Measurements from ENCODE around the gene CD180. TPM values are rescaled to one million over a fixed set of nuclear protein-coding genes. Genes with fewer than 3 reads are reported as not detected.

CD180 gene
- total and polyA plus RNA-seq, 9 of the 15 experiments (the other 6 are each of a cell fraction or from before 2014, with no cell fraction given): 0.01 to 0.07 TPM; not detected in 7

GRCh38 chr5:67240065-67240464 lies 43.5 kb upstream of the CD180 start:
- Histone ChIP-seq H3K9me3 (replicated peaks; ENCODE audit: control insufficient read depth, insufficient read depth, low read depth, low read length) (no peaks in the 10 kb centered on the region), H3K79me2 (ENCODE audit: control insufficient read depth, insufficient read depth, low read length) (no peaks in the 10 kb centered on the region), H3K27me3 (ENCODE audit: control insufficient read depth in 2 of 2, insufficient read depth in 2 of 2, low read length in 2 of 2) (peaks cover 0 to 11% of the 10 kb centered on the region in 2 experiments; a peak in 2 of 5 replicates), H3K9me1 (ENCODE audit: control insufficient read depth, insufficient read depth, low read length) (no peaks in the 10 kb centered on the region), H3K4me2 (ENCODE audit: insufficient read depth, low read length) (no peak overlapping the region), H3K4me1 (replicated peaks in 1 of 2; ENCODE audit: control insufficient read depth in 2 of 2, insufficient read depth in 2 of 2, low read length in 2 of 2) (no peaks in the 10 kb centered on the region), H2AFZ (ENCODE audit: low read depth, low read length) (no peak overlapping the region), H3K4me3 (no peak overlapping the region), H3K27ac (ENCODE audit: extremely low read depth, low read depth, low read length) (no peak overlapping the region), H3K9ac (ENCODE audit: insufficient read depth in 1 of 2, low read depth in 2 of 2, low read length in 2 of 2) (no peak overlapping the region), H4K20me1 (replicated peaks; ENCODE audit: control insufficient read depth, insufficient read depth, low read length) (no peaks in the 10 kb centered on the region), H3K36me3 (ENCODE audit: control insufficient read depth, insufficient read depth, low read length) (no peaks in the 10 kb centered on the region)
- FAIRE-seq (no peak), DNase-seq (ENCODE audit: extremely low read depth in 1 of 4, low spot score in 3 of 4) (no peak), ATAC-seq (no peak)
- intact Hi-C loops (cut with micrococcal nuclease): no loop called here
- no peak for TF ChIP-seq PYGO2 (tag; IDR thresholded peaks at IDR 0.05)
- TF ChIP-seq FIP1L1 (IDR thresholded peaks at IDR 0.05; ENCODE audit: low read depth, low read length, poor library complexity, severe bottlenecking): no peak
- no peak for TF ChIP-seq KHSRP (IDR thresholded peaks at IDR 0.05)
- no peak for TF ChIP-seq FOXJ2 (tag; IDR thresholded peaks at IDR 0.05)
- TF ChIP-seq TOE1 (IDR thresholded peaks at IDR 0.05; ENCODE audit: borderline replicate concordance): no peak
- TF ChIP-seq TOE1 (CRISPR knock-in tag; IDR thresholded peaks at IDR 0.05; ENCODE audit: borderline replicate concordance, low read depth): no peak
- no peak for TF ChIP-seq HDAC6 (IDR thresholded peaks at IDR 0.05; ENCODE audit: low read depth, low read length)
- TF ChIP-seq RAD51 (IDR thresholded peaks at IDR 0.05; ENCODE audit: borderline replicate concordance, low read depth): no peak
- no peak for TF ChIP-seq SMARCC2 (IDR thresholded peaks at IDR 0.05; ENCODE audit: low read depth)
- no peak for TF ChIP-seq SRSF3 (IDR thresholded peaks at IDR 0.05; ENCODE audit: insufficient read depth, low read length)
- no peak for TF ChIP-seq XRCC3 (IDR thresholded peaks at IDR 0.05)
- TF ChIP-seq HNRNPL (IDR thresholded peaks at IDR 0.05; ENCODE audit: low read depth, low read length): no peak
- TF ChIP-seq SOX6 (IDR thresholded peaks at IDR 0.05): no peak
- no peak for TF ChIP-seq NFIX (CRISPR knock-in tag; IDR thresholded peaks at IDR 0.05; ENCODE audit: low read depth)
- TF ChIP-seq KLF1 (tag; IDR thresholded peaks at IDR 0.05): no peak
- no peak for TF ChIP-seq ZNF277 (CRISPR knock-in tag; IDR thresholded peaks at IDR 0.05; ENCODE audit: borderline replicate concordance)
- no peak for TF ChIP-seq U2AF2 (optimal IDR thresholded peaks at IDR 0.05; ENCODE audit: low read depth, low read length)
- TF ChIP-seq PCBP2 (IDR thresholded peaks at IDR 0.05; ENCODE audit: low read depth, low read length, poor library complexity, severe bottlenecking): no peak
- in situ Hi-C loops (cut with MboI): loop anchor here (10.0 kb wide), 1 partner anchor 1015 kb away; no protein-coding TSS in a partner anchor
- ChIA-PET CTCF (ENCODE audit: low intra/inter-chr PET ratio) (no interaction called here), POLR2A (no interaction called here)
- no TSS peak for BruUV-seq (replicated peaks)

Data from K562 (cell line).